Gastroesophageal sphincter (tissue), 4 donors: Measurements from ENCODE around the gene CYBRD1. TPM values are rescaled to one million over a fixed set of nuclear protein-coding genes. Genes with fewer than 3 reads are reported as not detected.

ENCODE experiments used
- ATAC-seq: fragments of 150-250 bp; one replicate; pipeline ENCODE4 v1.9.1; 2016; ENCODE audit warnings: mild to moderate bottlenecking, moderate library complexity
- H3K27ac ChIP-seq, 4 donors: fragments of 200-600 bp; sonication (generic) in 3 of 4; 1 replicate in 3 of 4; 2 replicates in 1 of 4; pipeline ENCODE4 v1.5.1; 2016 to 2019
- H3K27me3 ChIP-seq: fragments of 200-600 bp; sonication (generic); one replicate; pipeline ENCODE4 v1.5.1; 2019
- H3K36me3 ChIP-seq, 2 donors: fragments of 200-600 bp; sonication (generic); one replicate each; pipeline ENCODE4 v1.5.1; 2019; ENCODE audit warnings: control low read depth in 1 of 2
- H3K4me1 ChIP-seq, 3 donors: fragments of 200-600 bp; sonication (generic); 1 replicate in 2 of 3; 2 replicates in 1 of 3; pipeline ENCODE4 v1.5.1; 2016 to 2019; ENCODE audit warnings: control low read depth in 2 of 3
- H3K4me3 ChIP-seq, 2 donors: fragments of 200-600 bp; sonication (generic); one replicate each; pipeline ENCODE4 v1.5.1; 2019; ENCODE audit warnings: mild to moderate bottlenecking in 1 of 2, moderate library complexity in 1 of 2
- H3K9me3 ChIP-seq, 3 donors: fragments of 200-600 bp; sonication (generic); one replicate each; pipeline ENCODE4 v1.5.1; 2017 to 2019; ENCODE audit warnings: control low read depth in 2 of 3
- CTCF ChIP-seq, 4 experiments: fragments of 200-600 bp in 2 of 4; fragments of 450-650 bp in 2 of 4; sonication (generic) in 1 of 4; IDR thresholded peaks; one replicate each; pipeline ENCODE4 v1.5.1; 2017 to 2019; ENCODE audit warnings: antibody characterized with exemption in 4 of 4, mild to moderate bottlenecking in 2 of 4, moderate library complexity in 2 of 4
- EP300 ChIP-seq: sonication (generic); formaldehyde crosslinking; IDR thresholded peaks from one replicate; pipeline ENCODE4 v1.6.1; 2017; ENCODE audit warnings: antibody characterized with exemption, mild to moderate bottlenecking
- POLR2A ChIP-seq, 2 donors: fragments of 450-650 bp; IDR thresholded peaks; one replicate each; pipeline ENCODE4 v1.6.1; 2017; ENCODE audit warnings: antibody characterized with exemption in 2 of 2, mild to moderate bottlenecking in 2 of 2, moderate library complexity in 1 of 2
- POLR2AphosphoS5 ChIP-seq: sonication (generic); formaldehyde crosslinking; IDR thresholded peaks from one replicate; pipeline ENCODE4 v1.6.1; 2017; ENCODE audit warnings: antibody characterized with exemption
- WGBS, 2 donors: methylation state at CpG; one replicate each; pipeline ENCODE4 v1.1.5; 2018; ENCODE audit warnings: low coverage in 1 of 2; 5-methylcytosine and 5-hydroxymethylcytosine counted together
- total RNA-seq, 4 donors: library from RNA; depleted of rRNA; stranded (reverse); fragments of >200 nt; gene quantifications; one replicate each; pipeline ENCODE4 v1.1.0, GENCODE V29; 2016

The CYBRD1 gene
- total RNA-seq, 4 donors from 2014 or later, result 168 to 365 (median 242) TPM

- 17% methylated on average over 2 of the region's 2 CpGs; no CpG with 5 or more reads in 1 of the 2 donors for WGBS, 2 donors
Measured at GRCh38 chr2:171505374-171505773, 16.9 kb upstream of the CYBRD1 start.

GRCh38 chr2:171509945-171510731 is 12.1 kb upstream of the CYBRD1 start:
- no peak overlapping the region for H3K27ac ChIP-seq
- no peaks in the 10 kb centered on the region for H3K4me1 ChIP-seq
- no peaks in the 10 kb centered on the region for H3K36me3 ChIP-seq
- TF ChIP-seq EP300, result no peak
- TF ChIP-seq POLR2AphosphoS5, result no peak
- no peak for TF ChIP-seq CTCF (IDR thresholded peaks at IDR 0.05)
- no peak for TF ChIP-seq POLR2A (IDR thresholded peaks at IDR 0.05)
- WGBS, 2 donors, result 75 to 88% methylated on average over 8 to 9 of the region's 9 CpGs
- no peak overlapping the region for H3K4me3 ChIP-seq
- no peaks in the 10 kb centered on the region for H3K9me3 ChIP-seq
- H3K27me3 ChIP-seq, result no peaks in the 10 kb centered on the region
- no peak for ATAC-seq

More at GRCh38 chr2:171505374-171505773, 16.9 kb upstream of the CYBRD1 start:
- ATAC-seq, result no peak
- H3K27me3 ChIP-seq, result no peaks in the 10 kb centered on the region
- no peaks in the 10 kb centered on the region for H3K9me3 ChIP-seq
- no peaks in the 10 kb centered on the region for H3K36me3 ChIP-seq
- no peaks in the 10 kb centered on the region for H3K4me1 ChIP-seq
- no peak overlapping the region for H3K27ac ChIP-seq
- no peak for TF ChIP-seq POLR2A (IDR thresholded peaks at IDR 0.05)
- no peak for TF ChIP-seq EP300
- TF ChIP-seq POLR2AphosphoS5, result no peak
- no peak for TF ChIP-seq CTCF (IDR thresholded peaks at IDR 0.05)
- H3K4me3 ChIP-seq, result no peak overlapping the region

GRCh38 chr2:171512014-171512413 is 10.3 kb upstream of the CYBRD1 start:
- no peaks in the 10 kb centered on the region for H3K36me3 ChIP-seq
- WGBS, 2 donors, result 56 to 88% methylated on average over 1 to 2 of the region's 2 CpGs
- no peak overlapping the region for H3K27ac ChIP-seq
- no peak overlapping the region for H3K4me3 ChIP-seq
- no peaks in the 10 kb centered on the region for H3K9me3 ChIP-seq
- no peak for ATAC-seq
- H3K27me3 ChIP-seq, result no peaks in the 10 kb centered on the region
- no peak for TF ChIP-seq CTCF (IDR thresholded peaks at IDR 0.05)
- no peak for TF ChIP-seq POLR2A (IDR thresholded peaks at IDR 0.05)
- no peak for TF ChIP-seq POLR2AphosphoS5
- no peak for TF ChIP-seq EP300
- H3K4me1 ChIP-seq, result no peaks in the 10 kb centered on the region

GRCh38 chr2:171512683-171513195 is 9.5 kb upstream of the CYBRD1 start:
- no peaks in the 10 kb centered on the region for H3K9me3 ChIP-seq
- TF ChIP-seq POLR2AphosphoS5 (no peak), EP300 (no peak), CTCF (IDR thresholded peaks at IDR 0.05) (no peak), POLR2A (IDR thresholded peaks at IDR 0.05) (no peak)
- no peak for ATAC-seq

GRCh38 chr2:171513719-171514160 is 8.5 kb upstream of the CYBRD1 start:
- 60 to 97% methylated on average over 2 to 3 of the region's 3 CpGs for whole genome bisulfite sequencing, 2 donors
- TF ChIP-seq POLR2A (IDR thresholded peaks at IDR 0.05) (no peak), POLR2AphosphoS5 (no peak), CTCF (IDR thresholded peaks at IDR 0.05) (no peak), EP300 (no peak)
- H3K4me3 ChIP-seq, result no peak overlapping the region
- no peak overlapping the region for H3K27ac ChIP-seq
- H3K4me1 ChIP-seq, result no peaks in the 10 kb centered on the region
- no peak for ATAC-seq
- no peaks in the 10 kb centered on the region for H3K27me3 ChIP-seq
- no peaks in the 10 kb centered on the region for H3K9me3 ChIP-seq
- no peaks in the 10 kb centered on the region for H3K36me3 ChIP-seq

More at GRCh38 chr2:171512683-171513195, 9.5 kb upstream of the CYBRD1 start:
- no peak overlapping the region for H3K27ac ChIP-seq
- H3K4me1 ChIP-seq, result no peaks in the 10 kb centered on the region
- no peak overlapping the region for H3K4me3 ChIP-seq
- 14% methylated on average over 1 of the region's 1 CpG; no CpG with 5 or more reads in 1 of the 2 donors for WGBS, 2 donors
- H3K27me3 ChIP-seq, result no peaks in the 10 kb centered on the region
- H3K36me3 ChIP-seq, result no peaks in the 10 kb centered on the region
